NCI-H748 (cell line): ENCODE measurements around the gene PPP2R2B.
"Not testable (repeated sequence)": the region's sequence is repeated elsewhere in the genome, so short reads cannot be mapped to it uniquely, and the experiment has no call there.

Source experiments
- DNase-seq: peaks from one replicate; lab custom pipeline; 2025; ENCODE audit not compliant: unreplicated experiment; lab: John Stamatoyannopoulos, UW

PPP2R2B gene

GRCh38 chr5:146622391-146622790 is 256.2 kb downstream of the PPP2R2B start:
- DNase-seq, result peak; percentile 23

GRCh38 chr5:146620669-146621051 is 257.9 kb downstream of the PPP2R2B start:
- peak; percentile 99 for DNase-seq

GRCh38 chr5:146620031-146620668 is 258.4 kb downstream of the PPP2R2B start:
- DNase-seq, result peak; percentile 61

GRCh38 chr5:146618434-146618833 is 260.1 kb downstream of the PPP2R2B start:
- no peak for DNase-seq

- DNase-seq, result not testable (repeated sequence)
Observed at GRCh38 chr5:146609731-146610130, 268.8 kb downstream of the PPP2R2B start.

GRCh38 chr5:146607659-146608332 is 270.8 kb downstream of the PPP2R2B start:
- DNase-seq, result no peak

GRCh38 chr5:146606893-146607292 is 271.7 kb downstream of the PPP2R2B start:
- no peak for DNase-seq

GRCh38 chr5:146600376-146600775 is 278.2 kb downstream of the PPP2R2B start:
- no peak for DNase-seq

- no peak for DNase-seq
Observed at GRCh38 chr5:146599261-146599660, 279.3 kb downstream of the PPP2R2B start.

GRCh38 chr5:146595088-146595487 is 283.5 kb downstream of the PPP2R2B start:
- DNase-seq, result no peak

GRCh38 chr5:146592352-146592751 is 286.2 kb downstream of the PPP2R2B start:
- DNase-seq, result no peak

GRCh38 chr5:146589028-146589345 is 289.6 kb downstream of the PPP2R2B start:
- DNase-seq, result no peak

- no peak for DNase-seq
Observed at GRCh38 chr5:146588331-146589027, 290.1 kb downstream of the PPP2R2B start.

- DNase-seq, result no peak
Observed at GRCh38 chr5:146586752-146587151, 291.8 kb downstream of the PPP2R2B start.

- no peak for DNase-seq
Observed at GRCh38 chr5:146584750-146585149, 293.8 kb downstream of the PPP2R2B start.

GRCh38 chr5:146582051-146582596 is 296.4 kb downstream of the PPP2R2B start:
- no peak for DNase-seq

GRCh38 chr5:146580237-146580636 is 298.3 kb downstream of the PPP2R2B start:
- DNase-seq, result peak; percentile 14

- DNase-seq, result no peak
Observed at GRCh38 chr5:146574713-146575112, 303.8 kb downstream of the PPP2R2B start.

- no peak for DNase-seq
Observed at GRCh38 chr5:146568161-146568560, 310.4 kb downstream of the PPP2R2B start.

- peak; percentile 86 for DNase-seq
Observed at GRCh38 chr5:146565764-146566367, 312.7 kb downstream of the PPP2R2B start.

GRCh38 chr5:146564007-146564762 is 314.4 kb downstream of the PPP2R2B start:
- DNase-seq, result no peak
